Hypothalamus (tissue), 51 donors: Measurements from ENCODE around the gene ARHGEF12.

ENCODE experiments used
- DNase-seq, 51 donors: peaks; one replicate each; lab custom pipeline; 2025; lab: John Stamatoyannopoulos, UW

The ARHGEF12 gene

GRCh38 chr11:120529214-120529613 is 193.0 kb downstream of the ARHGEF12 start:
- no peak for DNase-seq

GRCh38 chr11:120529911-120530310 is 193.7 kb downstream of the ARHGEF12 start:
- DNase-seq = no peak

GRCh38 chr11:120532082-120532831 is 196.0 kb downstream of the ARHGEF12 start:
- DNase-seq = no peak

DNA sequence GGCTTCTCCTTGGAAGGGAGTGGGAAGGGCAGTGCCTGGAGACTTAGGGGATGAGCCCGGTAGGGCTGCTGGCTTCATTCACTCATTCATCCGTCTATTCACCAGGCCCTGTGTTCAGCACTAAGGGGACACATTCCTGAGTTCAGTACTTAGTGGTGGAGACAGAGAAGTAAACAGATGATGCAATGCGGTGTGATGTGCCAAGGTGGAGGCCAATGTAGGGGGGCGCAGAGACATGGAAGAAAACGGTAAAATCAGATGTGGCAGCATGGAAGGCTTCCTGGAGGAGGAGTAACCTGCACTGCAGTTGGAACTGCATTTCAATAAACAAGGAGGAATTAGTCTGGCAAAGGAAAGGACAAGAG is 196.6 kb downstream of the ARHGEF12 start:
- DNase-seq = peak in 1 of 51 donors; percentile 33

- DNase-seq = no peak
These were observed 200.0 kb downstream of the ARHGEF12 start for GRCh38 chr11:120536091-120536796.

GRCh38 chr11:120536797-120537169 is 200.6 kb downstream of the ARHGEF12 start:
- DNase-seq = no peak

- DNase-seq = no peak
These were observed 201.8 kb downstream of the ARHGEF12 start for GRCh38 chr11:120537996-120538395.

GRCh38 chr11:120538707-120539106 is 202.5 kb downstream of the ARHGEF12 start:
- no peak for DNase-seq
